Lung (tissue), 12 donors: ENCODE results near the gene NR2C2. TPM values are rescaled to one million over a fixed set of nuclear protein-coding genes. Genes with fewer than 3 reads are reported as not detected.
A peak's percentile ranks its signal among the peaks of the same experiment; 100 is the strongest.

Experiments
- ATAC-seq: fragments of 200-7000 bp; cut with Tn5 transposase; one replicate; pipeline ENCODE4 v1.9.1; 2020; ENCODE audit warnings: moderate number of reproducible peaks; ENCODE audit not compliant: insufficient read depth, low FRiP score
- DNase-seq, 3 donors: peaks; one replicate each; pipeline ENCODE4 v3.0.0-alpha.2; 2013 to 2017
- H3K27ac ChIP-seq, 2 donors: one replicate each; pipeline ENCODE4 v1.5.1; 2013; ENCODE audit warnings: mild to moderate bottlenecking in 2 of 2, moderate library complexity in 2 of 2, control low read depth in 1 of 2, inconsistent platforms in 1 of 2, low read depth in 1 of 2, low read length in 1 of 2
- H3K27me3 ChIP-seq, 3 donors: one replicate each; pipeline ENCODE4 v1.5.1; 2013; ENCODE audit warnings: low read length in 2 of 3; ENCODE audit not compliant: control insufficient read depth in 3 of 3, insufficient read depth in 3 of 3
- H3K36me3 ChIP-seq, 4 donors: one replicate each; pipeline ENCODE4 v1.5.1; 2013; ENCODE audit warnings: low read length in 4 of 4, mild to moderate bottlenecking in 1 of 4, moderate library complexity in 1 of 4; ENCODE audit not compliant: control insufficient read depth in 4 of 4, insufficient read depth in 4 of 4
- H3K4me1 ChIP-seq, 5 donors: one replicate each; pipeline ENCODE4 v1.5.1; 2013; ENCODE audit warnings: low read length in 5 of 5, mild to moderate bottlenecking in 2 of 5, moderate library complexity in 1 of 5; ENCODE audit not compliant: control insufficient read depth in 5 of 5, insufficient read depth in 5 of 5
- H3K4me3 ChIP-seq: one replicate; pipeline ENCODE4 v1.5.1; 2013; ENCODE audit warnings: mild to moderate bottlenecking, control low read depth, moderate library complexity
- H3K9ac ChIP-seq, 2 donors: one replicate each; pipeline ENCODE4 v1.5.1; 2013; ENCODE audit warnings: low read length in 2 of 2, control low read depth in 1 of 2; ENCODE audit not compliant: insufficient read depth in 1 of 2
- H3K9me3 ChIP-seq, 4 donors: one replicate each; pipeline ENCODE4 v1.5.1; 2013; ENCODE audit warnings: low read length in 3 of 4, mild to moderate bottlenecking in 1 of 4, moderate library complexity in 1 of 4; ENCODE audit not compliant: control insufficient read depth in 4 of 4, insufficient read depth in 3 of 4
- WGBS, 2 donors: extraction: QIAGEN DNeasy Blood & Tissue Kit; methylation state at CpG; one replicate each; pipeline ENCODE4 v1.1.7; 2013; 5-methylcytosine and 5-hydroxymethylcytosine counted together
- polyA plus RNA-seq, 2 donors: library from polyadenylated mRNA; stranded (reverse); fragments of 200-250 nt; gene quantifications; one replicate each; pipeline ENCODE4 v1.2.1, GENCODE V29; 2013
- total RNA-seq, 2 donors: library from RNA; depleted of rRNA in 1 of 2; stranded (reverse); fragments of >200 nt in 1 of 2; gene quantifications; one replicate each; pipeline ENCODE4 v1.2.1, GENCODE V29; 2014 to 2021
- TF ChIP-seq, protein P1 (sequence below): IDR thresholded peaks from 2 replicates; pipeline ENCODE4 v1.5.1; 2012; ENCODE audit warnings: mild to moderate bottlenecking; ENCODE audit errors: control extremely low read depth, extremely low read depth
- donor health status: control.
- donor health status: control.
- donor health status: Bipolar disorder and iron deficiency.
- donor health status: healthy.
- donor health status: DM: yes; HTN: yes; CAD: no.

NR2C2 gene
- total and polyA plus RNA-seq, 4 donors, result 9.2 to 71.0 (median 24.8) TPM

DNA sequence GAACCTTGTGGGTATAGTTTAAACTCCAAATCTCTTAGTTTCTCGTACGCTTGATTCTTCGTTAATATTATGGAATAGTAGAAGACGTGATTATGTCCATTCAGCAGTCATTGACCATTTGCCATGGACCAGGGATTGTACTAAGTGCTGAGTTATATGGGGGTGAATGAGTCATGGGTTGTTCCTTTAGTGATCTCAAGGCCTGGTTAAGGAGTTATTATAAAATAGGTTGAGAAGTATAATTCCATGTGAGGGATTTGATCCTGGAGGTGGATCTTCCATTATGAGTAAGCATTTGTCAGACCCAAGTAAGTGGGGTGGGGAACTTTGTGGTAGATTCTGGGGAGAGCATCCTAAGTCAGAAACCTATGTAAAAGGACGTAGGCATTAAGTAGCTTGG is 15.4 kb downstream of the NR2C2 start:
- no peak overlapping the region for H3K9ac ChIP-seq
- H3K9me3 ChIP-seq, result no peaks in the 10 kb centered on the region
- no peak overlapping the region for H3K27ac ChIP-seq
- TF ChIP-seq, protein P1, sequence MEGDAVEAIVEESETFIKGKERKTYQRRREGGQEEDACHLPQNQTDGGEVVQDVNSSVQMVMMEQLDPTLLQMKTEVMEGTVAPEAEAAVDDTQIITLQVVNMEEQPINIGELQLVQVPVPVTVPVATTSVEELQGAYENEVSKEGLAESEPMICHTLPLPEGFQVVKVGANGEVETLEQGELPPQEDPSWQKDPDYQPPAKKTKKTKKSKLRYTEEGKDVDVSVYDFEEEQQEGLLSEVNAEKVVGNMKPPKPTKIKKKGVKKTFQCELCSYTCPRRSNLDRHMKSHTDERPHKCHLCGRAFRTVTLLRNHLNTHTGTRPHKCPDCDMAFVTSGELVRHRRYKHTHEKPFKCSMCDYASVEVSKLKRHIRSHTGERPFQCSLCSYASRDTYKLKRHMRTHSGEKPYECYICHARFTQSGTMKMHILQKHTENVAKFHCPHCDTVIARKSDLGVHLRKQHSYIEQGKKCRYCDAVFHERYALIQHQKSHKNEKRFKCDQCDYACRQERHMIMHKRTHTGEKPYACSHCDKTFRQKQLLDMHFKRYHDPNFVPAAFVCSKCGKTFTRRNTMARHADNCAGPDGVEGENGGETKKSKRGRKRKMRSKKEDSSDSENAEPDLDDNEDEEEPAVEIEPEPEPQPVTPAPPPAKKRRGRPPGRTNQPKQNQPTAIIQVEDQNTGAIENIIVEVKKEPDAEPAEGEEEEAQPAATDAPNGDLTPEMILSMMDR, result no peak
- peaks cover 0 to 10% (median 0%) of the 10 kb centered on the region in 5 donors for H3K4me1 ChIP-seq
- peaks cover 0 to 15% (median 4%) of the 10 kb centered on the region in 4 donors for H3K36me3 ChIP-seq
- H3K27me3 ChIP-seq, result no peaks in the 10 kb centered on the region
- DNase-seq, result no peak
- no peak for ATAC-seq
- H3K4me3 ChIP-seq, result no peak overlapping the region
- 97 to 98% methylated on average over 5 of the region's 5 CpGs for WGBS, 2 donors

DNA sequence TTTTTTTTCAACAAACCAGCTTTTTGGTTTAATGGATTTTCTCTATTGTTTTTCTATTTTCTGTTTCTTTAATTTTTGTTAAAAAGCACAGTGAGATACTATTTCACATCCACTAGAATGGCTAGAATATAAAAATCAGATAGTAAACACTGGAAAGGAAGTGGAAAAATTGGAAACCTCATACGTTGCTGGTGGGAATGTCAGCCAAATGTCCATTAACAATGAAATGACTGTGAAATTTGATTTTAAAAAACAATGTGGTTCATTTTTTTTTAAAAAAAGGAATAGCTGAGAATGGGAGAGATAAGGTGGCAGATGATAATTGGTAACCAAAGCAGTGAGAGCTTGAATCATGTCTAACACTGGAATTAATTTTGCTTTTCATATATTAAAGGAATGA is 19.9 kb downstream of the NR2C2 start:
- DNase-seq (no peak), ATAC-seq (no peak)
- Histone ChIP-seq H3K36me3 (peaks cover 2 to 17% (median 6%) of the 10 kb centered on the region in 4 donors), H3K4me1 (no peaks in the 10 kb centered on the region), H3K9me3 (no peaks in the 10 kb centered on the region), H3K9ac (no peak overlapping the region), H3K4me3 (no peak overlapping the region), H3K27ac (no peak overlapping the region), H3K27me3 (no peaks in the 10 kb centered on the region)
- TF ChIP-seq, protein P1, result no peak
- WGBS, 2 donors, result 57 to 79% methylated on average over 1 of the region's 1 CpG

DNA sequence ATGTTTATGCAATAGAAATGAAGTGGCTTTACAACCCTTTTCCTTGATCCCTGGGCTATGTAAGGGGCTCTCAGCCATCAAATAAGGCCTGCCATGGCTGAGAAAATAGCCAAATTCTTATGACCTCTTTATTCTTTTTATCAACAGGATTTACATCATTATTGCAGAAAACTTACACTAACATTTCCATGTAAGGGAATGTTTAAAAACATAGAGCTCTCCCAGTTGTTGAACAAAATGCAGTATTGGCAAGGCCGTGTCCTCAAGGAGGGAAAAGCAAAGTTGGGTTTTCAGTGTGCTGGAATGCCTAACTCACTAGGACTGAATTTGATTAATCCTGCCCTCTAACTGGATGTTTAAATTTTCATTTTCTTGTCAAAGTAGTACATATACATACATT is 22.3 kb downstream of the NR2C2 start:
- H3K9ac ChIP-seq, result no peak overlapping the region
- no peak overlapping the region for H3K4me3 ChIP-seq
- H3K27ac ChIP-seq, result no peak overlapping the region
- H3K4me1 ChIP-seq, result no peaks in the 10 kb centered on the region
- no peaks in the 10 kb centered on the region for H3K9me3 ChIP-seq
- WGBS, 2 donors, result 96% methylated on average over 1 of the region's 1 CpG
- no peak for ATAC-seq
- TF ChIP-seq, protein P1, result no peak
- peak in 2 of 3 donors; percentile 39 to 47 for DNase-seq
- peaks cover 8 to 23% (median 11%) of the 10 kb centered on the region in 4 donors for H3K36me3 ChIP-seq
- no peaks in the 10 kb centered on the region for H3K27me3 ChIP-seq

DNA sequence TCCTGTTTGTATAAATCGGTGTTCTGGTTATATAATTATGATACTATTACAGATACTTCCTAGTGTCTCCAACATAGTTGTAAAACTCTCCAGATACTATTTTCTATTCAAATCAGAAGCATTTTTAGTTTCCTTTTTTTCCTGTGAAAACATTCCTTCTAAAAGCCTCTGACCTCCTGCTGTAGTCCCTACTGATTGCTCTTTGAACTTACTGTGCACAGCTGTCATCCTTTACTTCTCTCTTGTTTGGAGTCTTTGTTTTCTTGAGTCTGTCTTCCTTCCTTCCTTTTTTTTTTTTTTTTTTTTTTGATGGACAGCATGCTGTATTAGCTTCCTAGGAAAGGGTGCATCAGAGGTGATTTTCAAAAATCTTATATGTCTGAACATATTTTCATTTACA is 28.9 kb downstream of the NR2C2 start:
- peaks cover 0 to 4% (median 1%) of the 10 kb centered on the region in 5 donors for H3K4me1 ChIP-seq
- H3K9me3 ChIP-seq, result no peaks in the 10 kb centered on the region
- DNase-seq (peak in 1 of 3 donors; percentile 25), ATAC-seq (no peak)
- TF ChIP-seq, protein P1, result no peak
- 52 to 79% methylated on average over 1 of the region's 1 CpG for WGBS, 2 donors
- no peak overlapping the region for H3K27ac ChIP-seq
- H3K27me3 ChIP-seq, result no peaks in the 10 kb centered on the region
- no peak overlapping the region for H3K4me3 ChIP-seq
- peaks cover 3 to 13% (median 6%) of the 10 kb centered on the region in 4 donors for H3K36me3 ChIP-seq
- no peak overlapping the region for H3K9ac ChIP-seq
